GM18517 (cell line): ENCODE measurements around the gene KCNH8.
A peak's percentile ranks its signal among the peaks of the same experiment; 100 is the strongest.

Source experiments
- ATAC-seq: cut with Tn5 transposase; IDR thresholded peaks from one replicate; pipeline ENCODE4 v1.9.1; 2021; ENCODE audit warnings: mild to moderate bottlenecking, moderate library complexity; ENCODE audit not compliant: unreplicated experiment

Gene KCNH8

GRCh38 chr3:19471138-19471537 lies 322.8 kb downstream of the KCNH8 start:
- no peak for ATAC-seq

- no peak for ATAC-seq
Measured at GRCh38 chr3:19473971-19474580, 325.8 kb downstream of the KCNH8 start.

- ATAC-seq = no peak
Measured at GRCh38 chr3:19476281-19476680, 328.0 kb downstream of the KCNH8 start.

GRCh38 chr3:19485267-19485666 lies 337.0 kb downstream of the KCNH8 start:
- ATAC-seq = no peak

GRCh38 chr3:19487386-19487785 lies 339.1 kb downstream of the KCNH8 start:
- ATAC-seq = no peak

- ATAC-seq = no peak
Measured at GRCh38 chr3:19488939-19489338, 340.6 kb downstream of the KCNH8 start.

- ATAC-seq = no peak
Measured at GRCh38 chr3:19489936-19490335, 341.6 kb downstream of the KCNH8 start.

- no peak for ATAC-seq
Measured at GRCh38 chr3:19506171-19506570, 357.9 kb downstream of the KCNH8 start.

- ATAC-seq = no peak
Measured at GRCh38 chr3:19522305-19522704, 374.0 kb downstream of the KCNH8 start.

GRCh38 chr3:19526071-19526470 lies 377.8 kb downstream of the KCNH8 start:
- ATAC-seq = no peak

GRCh38 chr3:19527746-19528145 lies 379.4 kb downstream of the KCNH8 start:
- no peak for ATAC-seq

- no peak for ATAC-seq
Measured at GRCh38 chr3:19531426-19531825, 383.1 kb downstream of the KCNH8 start.

- ATAC-seq = peak; percentile 80
Measured at GRCh38 chr3:19539518-19540392, 391.4 kb downstream of the KCNH8 start.

GRCh38 chr3:19540464-19540863 lies 392.2 kb downstream of the KCNH8 start:
- ATAC-seq = peak; percentile 33

GRCh38 chr3:19541284-19541683 lies 393.0 kb downstream of the KCNH8 start:
- no peak for ATAC-seq

GRCh38 chr3:19543212-19543841 lies 395.0 kb downstream of the KCNH8 start:
- peak; percentile 49 for ATAC-seq

GRCh38 chr3:19547665-19548464 lies 399.6 kb downstream of the KCNH8 start:
- no peak for ATAC-seq

GRCh38 chr3:19559724-19560442 lies 411.6 kb downstream of the KCNH8 start:
- ATAC-seq = peak; percentile 97

- ATAC-seq = no peak
Measured at GRCh38 chr3:19573644-19574043, 425.3 kb downstream of the KCNH8 start.

GRCh38 chr3:19574268-19574667 lies 426.0 kb downstream of the KCNH8 start:
- ATAC-seq = no peak
